GM15510 (cell line): ENCODE results near the gene LAYN.

Experiments
- POLR2A ChIP-seq: IDR thresholded peaks from 3 replicates; pipeline ENCODE4 v1.6.1; 2011; ENCODE audit warnings: borderline replicate concordance; ENCODE audit not compliant: insufficient read length; ENCODE audit errors: extremely low read depth

LAYN gene

GRCh38 chr11:111541254-111542061, 938 bp downstream of the LAYN start:
- TF ChIP-seq POLR2A: no peak

GRCh38 chr11:111542606-111543275, 2.2 kb downstream of the LAYN start:
- no peak for TF ChIP-seq POLR2A

GRCh38 chr11:111548525-111548924, 8.0 kb downstream of the LAYN start:
- no peak for TF ChIP-seq POLR2A

GRCh38 chr11:111549196-111549868, 8.8 kb downstream of the LAYN start:
- TF ChIP-seq POLR2A: no peak

GRCh38 chr11:111549869-111550203, 9.3 kb downstream of the LAYN start:
- TF ChIP-seq POLR2A: no peak

- no peak for TF ChIP-seq POLR2A
These were observed 9.7 kb downstream of the LAYN start for GRCh38 chr11:111550258-111550657.

- no peak for TF ChIP-seq POLR2A
These were observed 14.0 kb downstream of the LAYN start for GRCh38 chr11:111554532-111554931.

- TF ChIP-seq POLR2A: no peak
These were observed 14.7 kb downstream of the LAYN start for GRCh38 chr11:111555255-111555654.

GRCh38 chr11:111557425-111558111, 17.0 kb downstream of the LAYN start:
- TF ChIP-seq POLR2A: no peak

GRCh38 chr11:111559800-111560464, 19.4 kb downstream of the LAYN start:
- no peak for TF ChIP-seq POLR2A

GRCh38 chr11:111560800-111561199, 20.3 kb downstream of the LAYN start:
- no peak for TF ChIP-seq POLR2A

GRCh38 chr11:111561306-111561705, 20.8 kb downstream of the LAYN start:
- TF ChIP-seq POLR2A: no peak

GRCh38 chr11:111561791-111562325, 21.3 kb downstream of the LAYN start:
- TF ChIP-seq POLR2A: no peak

- TF ChIP-seq POLR2A: no peak
These were observed 22.3 kb downstream of the LAYN start for GRCh38 chr11:111562692-111563389.

GRCh38 chr11:111565114-111565720, 24.7 kb downstream of the LAYN start:
- TF ChIP-seq POLR2A: no peak
